Vagina (tissue), 2 donors: ENCODE results near the gene LRRC4C.

Experiments
- POLR2A ChIP-seq, 2 donors: fragments of 450-650 bp; IDR thresholded peaks; one replicate each; pipeline ENCODE4 v1.6.1; 2017; ENCODE audit warnings: antibody characterized with exemption in 2 of 2, mild to moderate bottlenecking in 2 of 2, moderate library complexity in 2 of 2
- POLR2AphosphoS5 ChIP-seq, 2 donors: sonication (generic); formaldehyde crosslinking; IDR thresholded peaks; one replicate each; pipeline ENCODE4 v1.9.0; 2017; ENCODE audit warnings: antibody characterized with exemption in 2 of 2, mild to moderate bottlenecking in 2 of 2, low read depth in 1 of 2; ENCODE audit not compliant: insufficient read depth in 1 of 2

DNA sequence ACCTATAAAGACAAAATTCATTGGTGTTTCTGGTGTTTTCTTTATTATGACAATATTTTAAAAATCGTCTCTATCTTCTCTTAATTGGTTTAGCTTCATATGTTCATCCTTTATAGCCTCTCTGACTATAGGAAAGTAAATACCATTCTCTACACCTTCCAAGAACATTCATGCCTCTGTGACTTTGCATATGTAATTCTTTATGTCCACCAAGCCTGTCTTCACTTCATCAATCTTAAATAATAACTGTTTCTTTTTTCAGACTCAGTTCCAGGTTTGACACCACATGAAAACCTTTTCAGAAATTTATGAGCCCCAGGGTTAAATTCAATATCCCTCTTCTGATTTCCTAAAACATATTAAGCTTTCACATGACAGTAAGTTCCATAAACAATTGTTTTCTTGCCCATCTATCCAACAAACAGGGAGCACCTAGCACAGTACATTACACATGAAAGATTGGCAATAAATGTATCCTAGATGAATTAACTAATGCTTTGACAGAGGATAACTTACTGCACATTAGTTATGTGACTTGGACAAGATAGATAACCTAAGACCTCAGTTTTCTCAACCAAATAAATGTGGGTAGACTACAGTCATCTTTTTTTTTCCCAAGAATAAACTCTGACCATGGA, 886.1 kb downstream of the LRRC4C start:
- no peak for TF ChIP-seq POLR2A (IDR thresholded peaks at IDR 0.05)
- TF ChIP-seq POLR2AphosphoS5 (IDR thresholded peaks at IDR 0.05; ENCODE audit: insufficient read depth in 1 of 2, low read depth in 1 of 2) = no peak
